HepG2 (cell line): ENCODE measurements around the gene STK32C. TPM values are rescaled to one million over a fixed set of nuclear protein-coding genes. Genes with fewer than 3 reads are reported as not detected.

ENCODE experiments used
- ATAC-seq: fragments of 200-7000 bp; cut with Tn5 transposase; 3 replicates; pipeline ENCODE4 v1.9.1; 2020; ENCODE audit warnings: mild to moderate bottlenecking, moderate library complexity
- BruUV-seq: library from RNA; stranded (reverse); fragments of 400-500 nt; replicated peaks from 2 replicates; lab custom pipeline; 2021; lab: Mats Ljungman, UMichigan
- CTCF ChIA-PET: fragments of 300-600 bp; formaldehyde crosslinking; extraction: SDS; loops from one replicate; lab custom pipeline; 2021; ENCODE audit warnings: low total read pairs, inconsistent platforms, low intra/inter-chr PET ratio; lab: Yijun Ruan, JAX
- POLR2A ChIA-PET: fragments of 350-600 bp; sonication (Branson Sonifier 250); formaldehyde crosslinking; loops from one replicate; lab custom pipeline; 2020; ENCODE audit warnings: antibody characterized with exemption, inconsistent platforms; lab: Yijun Ruan, JAX
- DNase-seq: peaks from one replicate; pipeline ENCODE4 v3.0.0-alpha.2; 2015; ENCODE audit warnings: low spot score
- FAIRE-seq: peaks from 3 replicates; lab custom pipeline; 2011; peaks lifted over from hg19 to GRCh38; lab: Jason Lieb, UNC
- H2AFZ ChIP-seq: one replicate; pipeline ENCODE4 v1.6.1; 2011; ENCODE audit warnings: low read length, inconsistent platforms
- H3K27ac ChIP-seq: fragments of 300-600 bp; 3 replicates; pipeline ENCODE4 v1.8.0; 2011; ENCODE audit warnings: mixed run types, mild to moderate bottlenecking, mixed read lengths, low read length, inconsistent platforms; ENCODE audit not compliant: insufficient read depth; ENCODE audit errors: extremely low read length
- H3K27me3 ChIP-seq, 2 experiments: fragments of 200-600 bp in 1 of 2; 2 replicates in 1 of 2; 3 replicates in 1 of 2; pipeline versions ENCODE4 v1.6.0 to v1.8.0; 2011; ENCODE audit warnings: low read length in 2 of 2, mild to moderate bottlenecking in 2 of 2, moderate library complexity in 2 of 2, inconsistent platforms in 1 of 2; ENCODE audit not compliant: insufficient read depth in 2 of 2, control insufficient read depth in 1 of 2
- H3K36me3 ChIP-seq, 2 experiments: fragments of 200-600 bp in 1 of 2; replicated peaks in 1 of 2; 2 replicates in 1 of 2; 3 replicates in 1 of 2; pipeline versions ENCODE4 v1.5.1 to v1.8.0; 2011; ENCODE audit warnings: low read length in 2 of 2, inconsistent platforms in 1 of 2; ENCODE audit not compliant: insufficient read depth in 2 of 2, control insufficient read depth in 1 of 2
- H3K4me1 ChIP-seq: 2 replicates; pipeline ENCODE4 v1.5.1; 2012; ENCODE audit warnings: low read length, inconsistent platforms; ENCODE audit not compliant: insufficient read depth
- H3K4me2 ChIP-seq: 2 replicates; pipeline ENCODE4 v1.6.0; 2011; ENCODE audit warnings: low read depth, low read length, inconsistent platforms
- H3K4me3 ChIP-seq, 3 experiments: fragments of 200-600 bp in 1 of 3; sonication (generic), shearing (Covaris generic) in 1 of 3; replicated peaks in 1 of 3; 2 replicates each; pipeline ENCODE4 v1.5.1; 2011 to 2016; ENCODE audit warnings: low read length in 3 of 3, inconsistent platforms in 2 of 3, low read depth in 2 of 3, mild to moderate bottlenecking in 2 of 3, control low read depth in 1 of 3, mixed read lengths in 1 of 3; ENCODE audit not compliant: insufficient read depth in 1 of 3
- H3K79me2 ChIP-seq: one replicate; pipeline ENCODE4 v1.6.1; 2011; ENCODE audit warnings: low read length, inconsistent platforms; ENCODE audit not compliant: insufficient read depth
- H3K9ac ChIP-seq: 2 replicates; pipeline ENCODE4 v1.6.0; 2011; ENCODE audit warnings: mild to moderate bottlenecking, low read depth, low read length, inconsistent platforms; ENCODE audit not compliant: insufficient read depth
- H3K9me3 ChIP-seq: 2 replicates; pipeline ENCODE4 v1.5.1; 2012; ENCODE audit warnings: mild to moderate bottlenecking, low read length
- H4K20me1 ChIP-seq: 2 replicates; pipeline ENCODE4 v1.6.0; 2011; ENCODE audit warnings: inconsistent platforms, mild to moderate bottlenecking, low read length, moderate library complexity; ENCODE audit not compliant: insufficient read depth
- AKAP8 ChIP-seq: sonication (generic); formaldehyde crosslinking; IDR thresholded peaks from 2 replicates; pipeline ENCODE4 v1.5.1; 2020; ENCODE audit warnings: mild to moderate bottlenecking, missing genetic modification reagents
- ASH2L ChIP-seq: fragments of 300-600, 200-600 bp; sonication (generic); IDR thresholded peaks from 2 replicates; pipeline ENCODE4 v1.7.0; 2017; ENCODE audit warnings: low read depth, mild to moderate bottlenecking, moderate library complexity, mixed read lengths, low read length; ENCODE audit not compliant: insufficient read length
- HNF4A ChIP-seq: sonication (generic); formaldehyde crosslinking; IDR thresholded peaks from 2 replicates; pipeline ENCODE4 v1.4.0; 2020; ENCODE audit warnings: missing genetic modification reagents
- SMAD3 ChIP-seq: sonication (generic); formaldehyde crosslinking; IDR thresholded peaks from 2 replicates; pipeline ENCODE4 v1.4.0; 2020; ENCODE audit warnings: missing genetic modification reagents
- SNAPC2 ChIP-seq: sonication (generic); formaldehyde crosslinking; IDR thresholded peaks from 2 replicates; pipeline ENCODE4 v1.8.1; 2022; ENCODE audit warnings: mild to moderate bottlenecking, missing genetic modification reagents
- TBP ChIP-seq: sonication (generic); formaldehyde crosslinking; IDR thresholded peaks from 2 replicates; pipeline ENCODE4 v1.5.0; 2020; ENCODE audit warnings: missing genetic modification reagents
- THRA ChIP-seq: sonication (generic); formaldehyde crosslinking; IDR thresholded peaks from 2 replicates; pipeline ENCODE4 v1.4.0; 2020; ENCODE audit warnings: missing genetic modification reagents, borderline replicate concordance
- YY1 ChIP-seq: IDR thresholded peaks from 2 replicates; pipeline ENCODE4 v1.6.1; 2011; ENCODE audit warnings: low read length, low read depth, moderate library complexity, mild to moderate bottlenecking; ENCODE audit not compliant: insufficient read depth, insufficient replicate concordance
- ZBED4 ChIP-seq: sonication (generic); formaldehyde crosslinking; IDR thresholded peaks from 2 replicates; pipeline ENCODE4 v1.4.0; 2020; ENCODE audit warnings: missing genetic modification reagents, borderline replicate concordance
- ZNF10 ChIP-seq: sonication (generic); formaldehyde crosslinking; IDR thresholded peaks from 2 replicates; pipeline ENCODE4 v1.4.0; 2020; ENCODE audit warnings: mild to moderate bottlenecking, low read depth, missing genetic modification reagents, borderline replicate concordance
- ZNF234 ChIP-seq: sonication (generic); formaldehyde crosslinking; conservative IDR thresholded peaks from 2 replicates; pipeline ENCODE4 v1.5.1; 2020; ENCODE audit warnings: mild to moderate bottlenecking, missing genetic modification reagents
- ZNF501 ChIP-seq: sonication (generic); formaldehyde crosslinking; IDR thresholded peaks from 2 replicates; pipeline ENCODE4 v1.5.1; 2020; ENCODE audit warnings: mild to moderate bottlenecking, moderate library complexity, missing genetic modification reagents
- ZNF616 ChIP-seq: sonication (generic); formaldehyde crosslinking; IDR thresholded peaks from 2 replicates; pipeline ENCODE4 v1.5.0; 2020; ENCODE audit warnings: low read depth, mild to moderate bottlenecking, missing genetic modification reagents
- WGBS: methylation state at CpG from one replicate; pipeline ENCODE4 v1.1.6; 2017; ENCODE audit warnings: low lambda C conversion rate; 5-methylcytosine and 5-hydroxymethylcytosine counted together
- in situ Hi-C: cut with HindIII; loops from 2 replicates; pipeline ENCODE4 v1.10.0; 2017; ENCODE audit warnings: low pct_unique_long_range_greater_than_20kb; ENCODE audit not compliant: extremely low pct_ligation_motif_present
- intact Hi-C: fragments of 100-400 bp; cut with micrococcal nuclease; formaldehyde crosslinking; loops from one replicate; pipeline ENCODE4 v1.10.0; 2022; ENCODE audit not compliant: unreplicated experiment
- polyA plus RNA-seq, 8 experiments: library from polyadenylated mRNA; depleted of rRNA in 3 of 8; stranded (reverse) in 7 of 8; unstranded in 1 of 8; fragments of >200 nt; fragmentation: Illumina TruSeq in 4 of 8; extraction: Trizol in 4 of 8; gene quantifications; 2 replicates each; pipeline versions ENCODE4 v1.2.1 to v1.2.3, GENCODE V29; 2011 to 2016; ENCODE audit warnings: low read depth in 4 of 8, missing spikeins in 1 of 8, mixed read lengths in 1 of 8; ENCODE audit not compliant: insufficient read depth in 1 of 8
- total RNA-seq, 5 experiments: library from RNA; depleted of rRNA; stranded (reverse); fragments of >200 nt; fragmentation: Illumina TruSeq; extraction: Trizol; gene quantifications; 2 replicates each; pipeline ENCODE4 v1.2.3, GENCODE V29; 2016; ENCODE audit warnings: low read depth in 1 of 5
- TF ChIP-seq, protein P1 (sequence below): sonication (generic); formaldehyde crosslinking; IDR thresholded peaks from 2 replicates; pipeline ENCODE4 v1.4.0; 2020; ENCODE audit warnings: mild to moderate bottlenecking, low read depth, missing genetic modification reagents
- TF ChIP-seq, protein P2 (sequence below): sonication (generic); formaldehyde crosslinking; IDR thresholded peaks from 2 replicates; pipeline ENCODE4 v1.5.1; 2020; ENCODE audit warnings: mild to moderate bottlenecking, moderate library complexity, missing genetic modification reagents

The STK32C gene
- total and polyA plus RNA-seq, 2 of the 13 experiments (the other 11 are each of a cell fraction or from before 2014, with no cell fraction given), result 10.9 to 19.4 TPM

- H3K79me2 ChIP-seq, result no peaks in the 10 kb centered on the region
- intact Hi-C loops (no loop called here), in situ Hi-C loops (no loop called here)
- no peaks in the 10 kb centered on the region for H3K9me3 ChIP-seq
- POLR2A ChIA-PET, result no interaction called here
- H3K4me1 ChIP-seq, result peaks cover 9% of the 10 kb centered on the region
- 40% methylated on average over 13 of the region's 18 CpGs for WGBS
- no peak overlapping the region for H3K27ac ChIP-seq
- peaks cover 4 to 21% of the 10 kb centered on the region in 2 experiments for H3K27me3 ChIP-seq
- H3K9ac ChIP-seq, result no peak overlapping the region
- ATAC-seq, result no peak
- CTCF ChIA-PET, result no interaction called here
- no TSS peak for BruUV-seq
- no peak overlapping the region for H2AFZ ChIP-seq
- H4K20me1 ChIP-seq, result peaks cover 13% of the 10 kb centered on the region; the same call in 1 of the 2 replicates
- no peak overlapping the region for H3K4me2 ChIP-seq
- H3K4me3 ChIP-seq, result no peak overlapping the region
- DNase-seq, result no peak
- no peak for FAIRE-seq
- no peaks in the 10 kb centered on the region for H3K36me3 ChIP-seq
- no peak for TF ChIP-seq ZNF10 (CRISPR knock-in tag)
- TF ChIP-seq ASH2L, result no peak
- TF ChIP-seq THRA (CRISPR knock-in tag), result no peak
- no peak for TF ChIP-seq SMAD3 (CRISPR knock-in tag)
- no peak for TF ChIP-seq ZBED4
- no peak for TF ChIP-seq ZNF616
- TF ChIP-seq YY1, result no peak
- TF ChIP-seq SNAPC2 (CRISPR knock-in tag), result no peak
- no peak for TF ChIP-seq TBP (CRISPR knock-in tag)
- TF ChIP-seq, protein P1, sequence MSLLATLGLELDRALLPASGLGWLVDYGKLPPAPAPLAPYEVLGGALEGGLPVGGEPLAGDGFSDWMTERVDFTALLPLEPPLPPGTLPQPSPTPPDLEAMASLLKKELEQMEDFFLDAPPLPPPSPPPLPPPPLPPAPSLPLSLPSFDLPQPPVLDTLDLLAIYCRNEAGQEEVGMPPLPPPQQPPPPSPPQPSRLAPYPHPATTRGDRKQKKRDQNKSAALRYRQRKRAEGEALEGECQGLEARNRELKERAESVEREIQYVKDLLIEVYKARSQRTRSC (CRISPR knock-in tag), result no peak
- TF ChIP-seq, protein P2, sequence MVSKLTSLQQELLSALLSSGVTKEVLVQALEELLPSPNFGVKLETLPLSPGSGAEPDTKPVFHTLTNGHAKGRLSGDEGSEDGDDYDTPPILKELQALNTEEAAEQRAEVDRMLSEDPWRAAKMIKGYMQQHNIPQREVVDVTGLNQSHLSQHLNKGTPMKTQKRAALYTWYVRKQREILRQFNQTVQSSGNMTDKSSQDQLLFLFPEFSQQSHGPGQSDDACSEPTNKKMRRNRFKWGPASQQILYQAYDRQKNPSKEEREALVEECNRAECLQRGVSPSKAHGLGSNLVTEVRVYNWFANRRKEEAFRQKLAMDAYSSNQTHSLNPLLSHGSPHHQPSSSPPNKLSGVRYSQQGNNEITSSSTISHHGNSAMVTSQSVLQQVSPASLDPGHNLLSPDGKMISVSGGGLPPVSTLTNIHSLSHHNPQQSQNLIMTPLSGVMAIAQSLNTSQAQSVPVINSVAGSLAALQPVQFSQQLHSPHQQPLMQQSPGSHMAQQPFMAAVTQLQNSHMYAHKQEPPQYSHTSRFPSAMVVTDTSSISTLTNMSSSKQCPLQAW (CRISPR knock-in tag), result no peak
- no peak for TF ChIP-seq ZNF234
- TF ChIP-seq ZNF501, result no peak
- TF ChIP-seq HNF4A, result no peak
- TF ChIP-seq AKAP8 (CRISPR knock-in tag), result no peak
Observed at GRCh38 chr10:132192991-132193665, 114.6 kb downstream of the STK32C start.
